22Rv1 (cell line): ENCODE results near the gene ATP2B3.

ENCODE experiments used
- CTCF ChIP-seq: fragments of 450-650 bp; IDR thresholded peaks from 2 replicates; pipeline ENCODE4 v1.5.1; 2017; ENCODE audit warnings: mild to moderate bottlenecking
- ZFX ChIP-seq: fragments of 450-650 bp; IDR thresholded peaks from 2 replicates; pipeline ENCODE4 v1.6.1; 2017; ENCODE audit warnings: antibody characterized with exemption, borderline replicate concordance

GRCh38 chrX:153522259-153522658, 4.8 kb downstream of the ATP2B3 start:
- TF ChIP-seq CTCF (no peak), ZFX (no peak)
